Astrocyte (in vitro differentiated cells and primary cell): ENCODE measurements around the gene SYNE1. TPM values are rescaled to one million over a fixed set of nuclear protein-coding genes. Genes with fewer than 3 reads are reported as not detected.

ENCODE experiments used
- DNase-seq: peaks from one replicate; pipeline ENCODE4 v3.0.0-alpha.2; 2010; ENCODE audit warnings: low read depth
- FAIRE-seq: peaks from 2 replicates; lab custom pipeline; 2011; peaks lifted over from hg19 to GRCh38; lab: Jason Lieb, UNC
- H2AFZ ChIP-seq: 2 replicates; pipeline ENCODE4 v1.6.0; 2012; ENCODE audit warnings: low read depth, low read length, inconsistent platforms
- H3K27ac ChIP-seq: 2 replicates; pipeline ENCODE4 v1.5.1; 2011; ENCODE audit warnings: low read depth, low read length, inconsistent platforms
- H3K27me3 ChIP-seq: 2 replicates; pipeline ENCODE4 v1.6.0; 2011; ENCODE audit warnings: low read length, inconsistent platforms; ENCODE audit not compliant: insufficient read depth
- H3K36me3 ChIP-seq: 2 replicates; pipeline ENCODE4 v1.5.1; 2011; ENCODE audit warnings: low read length, inconsistent platforms; ENCODE audit not compliant: insufficient read depth
- H3K4me1 ChIP-seq: 2 replicates; pipeline ENCODE4 v1.5.1; 2011; ENCODE audit warnings: low read length, inconsistent platforms; ENCODE audit not compliant: insufficient read depth
- H3K4me2 ChIP-seq: 2 replicates; pipeline ENCODE4 v1.6.0; 2012; ENCODE audit warnings: low read length, inconsistent platforms
- H3K4me3 ChIP-seq: 2 replicates; pipeline ENCODE4 v1.5.1; 2011; ENCODE audit warnings: low read depth, mild to moderate bottlenecking, low read length, inconsistent platforms; ENCODE audit not compliant: insufficient read depth
- H3K79me2 ChIP-seq: 2 replicates; pipeline ENCODE4 v1.6.0; 2012; ENCODE audit warnings: mild to moderate bottlenecking, low read length, inconsistent platforms; ENCODE audit not compliant: insufficient read depth
- H3K9ac ChIP-seq: 2 replicates; pipeline ENCODE4 v1.6.0; 2012; ENCODE audit warnings: mild to moderate bottlenecking, low read length, inconsistent platforms
- H3K9me3 ChIP-seq: 2 replicates; pipeline ENCODE4 v1.5.1; 2012; ENCODE audit warnings: low read depth, mild to moderate bottlenecking, low read length, inconsistent platforms; ENCODE audit not compliant: insufficient read depth
- H4K20me1 ChIP-seq: 2 replicates; pipeline ENCODE4 v1.6.0; 2012; ENCODE audit warnings: low read length, inconsistent platforms; ENCODE audit not compliant: insufficient read depth
- H3K27ac Mint-ChIP-seq: one replicate; pipeline ENCODE4 v1.8.0; 2021; ENCODE audit warnings: mild to moderate bottlenecking, mixed read lengths; ENCODE audit not compliant: unreplicated experiment
- H3K27me3 Mint-ChIP-seq: one replicate; pipeline ENCODE4 v1.8.0; 2021; ENCODE audit warnings: low read depth, mixed read lengths; ENCODE audit not compliant: unreplicated experiment
- H3K36me3 Mint-ChIP-seq: one replicate; pipeline ENCODE4 v1.8.0; 2021; ENCODE audit warnings: low read depth, mixed read lengths; ENCODE audit not compliant: unreplicated experiment
- H3K4me1 Mint-ChIP-seq: one replicate; pipeline ENCODE4 v1.8.0; 2021; ENCODE audit warnings: low read depth, mixed read lengths; ENCODE audit not compliant: unreplicated experiment
- H3K4me3 Mint-ChIP-seq: one replicate; pipeline ENCODE4 v1.8.0; 2021; ENCODE audit warnings: mild to moderate bottlenecking, moderate library complexity, mixed read lengths; ENCODE audit not compliant: unreplicated experiment
- H3K9me3 Mint-ChIP-seq: one replicate; pipeline ENCODE4 v1.8.0; 2021; ENCODE audit warnings: mild to moderate bottlenecking, mixed read lengths; ENCODE audit not compliant: unreplicated experiment
- EZH2 ChIP-seq: IDR thresholded peaks from 2 replicates; pipeline ENCODE4 v1.6.1; 2012; ENCODE audit warnings: mild to moderate bottlenecking, low read length, inconsistent platforms; ENCODE audit not compliant: insufficient read depth
- total RNA-seq: library from RNA; stranded (reverse); gene quantifications from 2 replicates; pipeline ENCODE4 v1.2.1, GENCODE V29; 2021
- TF ChIP-seq, protein P1 (sequence below): IDR thresholded peaks from 2 replicates; pipeline ENCODE4 v1.5.1; 2011; ENCODE audit warnings: low read depth, mild to moderate bottlenecking, inconsistent platforms, low read length, moderate library complexity; ENCODE audit not compliant: insufficient read depth

SYNE1 gene
- total RNA-seq, 1 donor from 2014 or later, result 66.5 TPM

DNA sequence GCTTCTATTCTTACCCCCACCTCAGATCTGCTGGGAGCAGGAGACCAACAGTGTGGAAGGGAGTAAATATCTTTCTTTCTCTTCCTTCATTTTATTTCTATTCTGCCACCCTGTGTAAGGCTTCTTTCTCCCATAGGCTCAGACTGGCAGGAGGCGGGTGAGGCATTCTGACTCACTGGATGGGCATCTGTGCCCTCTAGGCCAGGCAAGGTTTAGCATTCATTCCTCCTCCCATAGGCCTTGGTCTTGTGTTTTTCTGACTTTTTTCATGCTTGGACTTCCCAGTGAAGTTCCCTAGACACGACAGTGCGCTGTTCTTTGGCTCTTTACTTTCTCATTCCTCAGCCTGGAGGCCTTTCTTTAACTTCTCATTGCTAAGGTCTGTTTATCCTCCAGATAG, 235.2 kb downstream of the SYNE1 start:
- no peaks in the 10 kb centered on the region for H3K27me3 Mint-ChIP-seq
- H3K36me3 ChIP-seq, result no peaks in the 10 kb centered on the region
- no peak for DNase-seq
- no peaks in the 10 kb centered on the region for H3K9me3 Mint-ChIP-seq
- H4K20me1 ChIP-seq, result no peaks in the 10 kb centered on the region
- peaks cover 8% of the 10 kb centered on the region for H3K4me1 Mint-ChIP-seq
- H3K27ac ChIP-seq, result no peak overlapping the region
- H3K9ac ChIP-seq, result no peak overlapping the region
- no peak overlapping the region for H3K27ac Mint-ChIP-seq
- no peak for TF ChIP-seq EZH2
- TF ChIP-seq, protein P1, sequence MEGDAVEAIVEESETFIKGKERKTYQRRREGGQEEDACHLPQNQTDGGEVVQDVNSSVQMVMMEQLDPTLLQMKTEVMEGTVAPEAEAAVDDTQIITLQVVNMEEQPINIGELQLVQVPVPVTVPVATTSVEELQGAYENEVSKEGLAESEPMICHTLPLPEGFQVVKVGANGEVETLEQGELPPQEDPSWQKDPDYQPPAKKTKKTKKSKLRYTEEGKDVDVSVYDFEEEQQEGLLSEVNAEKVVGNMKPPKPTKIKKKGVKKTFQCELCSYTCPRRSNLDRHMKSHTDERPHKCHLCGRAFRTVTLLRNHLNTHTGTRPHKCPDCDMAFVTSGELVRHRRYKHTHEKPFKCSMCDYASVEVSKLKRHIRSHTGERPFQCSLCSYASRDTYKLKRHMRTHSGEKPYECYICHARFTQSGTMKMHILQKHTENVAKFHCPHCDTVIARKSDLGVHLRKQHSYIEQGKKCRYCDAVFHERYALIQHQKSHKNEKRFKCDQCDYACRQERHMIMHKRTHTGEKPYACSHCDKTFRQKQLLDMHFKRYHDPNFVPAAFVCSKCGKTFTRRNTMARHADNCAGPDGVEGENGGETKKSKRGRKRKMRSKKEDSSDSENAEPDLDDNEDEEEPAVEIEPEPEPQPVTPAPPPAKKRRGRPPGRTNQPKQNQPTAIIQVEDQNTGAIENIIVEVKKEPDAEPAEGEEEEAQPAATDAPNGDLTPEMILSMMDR, result no peak
- FAIRE-seq, result no peak
- H3K4me2 ChIP-seq, result peak overlapping the region; percentile 25
- no peaks in the 10 kb centered on the region for H3K9me3 ChIP-seq
- no peaks in the 10 kb centered on the region for H3K79me2 ChIP-seq
- peaks cover 6% of the 10 kb centered on the region for H3K4me1 ChIP-seq
- no peaks in the 10 kb centered on the region for H3K27me3 ChIP-seq
- H3K4me3 ChIP-seq, result no peak overlapping the region
- H3K4me3 Mint-ChIP-seq, result no peak overlapping the region
- peaks cover 5% of the 10 kb centered on the region for H3K36me3 Mint-ChIP-seq
- H2AFZ ChIP-seq, result peak overlapping the region; percentile 55

DNA sequence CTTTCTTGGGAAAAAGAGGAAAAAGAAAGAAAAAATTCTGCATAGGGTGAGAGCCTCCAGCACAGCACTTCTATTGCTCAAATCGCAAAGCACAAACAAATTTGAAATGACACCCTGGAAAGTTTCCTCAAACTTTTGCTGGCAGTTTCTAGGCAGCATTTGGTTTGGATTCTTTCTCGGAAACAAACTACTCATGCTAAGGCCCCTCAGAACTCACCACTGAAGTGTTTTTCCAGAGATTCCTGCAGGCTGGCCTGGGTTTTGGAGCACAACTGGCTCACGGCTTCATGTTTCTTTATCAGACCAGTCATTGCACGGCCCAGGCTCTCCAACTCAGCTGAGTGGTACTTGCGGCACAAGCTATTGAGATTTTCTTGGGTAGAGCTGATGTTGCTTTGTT, 237.8 kb downstream of the SYNE1 start:
- H3K9me3 Mint-ChIP-seq, result no peaks in the 10 kb centered on the region
- TF ChIP-seq, protein P1, result no peak
- no peak for TF ChIP-seq EZH2
- no peak overlapping the region for H3K4me3 Mint-ChIP-seq
- no peaks in the 10 kb centered on the region for H3K36me3 ChIP-seq
- DNase-seq (no peak), FAIRE-seq (no peak)
- H3K4me3 ChIP-seq, result no peak overlapping the region
- H3K27ac Mint-ChIP-seq, result no peak overlapping the region
- no peaks in the 10 kb centered on the region for H3K27me3 Mint-ChIP-seq
- H3K27ac ChIP-seq, result no peak overlapping the region
- peaks cover 8% of the 10 kb centered on the region for H3K4me1 Mint-ChIP-seq
- no peaks in the 10 kb centered on the region for H3K9me3 ChIP-seq
- H3K27me3 ChIP-seq, result no peaks in the 10 kb centered on the region
- no peaks in the 10 kb centered on the region for H4K20me1 ChIP-seq
- no peaks in the 10 kb centered on the region for H3K79me2 ChIP-seq
- H3K4me1 ChIP-seq, result peaks cover 6% of the 10 kb centered on the region
- H3K4me2 ChIP-seq, result no peak overlapping the region
- no peak overlapping the region for H2AFZ ChIP-seq
- H3K9ac ChIP-seq, result no peak overlapping the region
- H3K36me3 Mint-ChIP-seq, result peaks cover 14% of the 10 kb centered on the region

DNA sequence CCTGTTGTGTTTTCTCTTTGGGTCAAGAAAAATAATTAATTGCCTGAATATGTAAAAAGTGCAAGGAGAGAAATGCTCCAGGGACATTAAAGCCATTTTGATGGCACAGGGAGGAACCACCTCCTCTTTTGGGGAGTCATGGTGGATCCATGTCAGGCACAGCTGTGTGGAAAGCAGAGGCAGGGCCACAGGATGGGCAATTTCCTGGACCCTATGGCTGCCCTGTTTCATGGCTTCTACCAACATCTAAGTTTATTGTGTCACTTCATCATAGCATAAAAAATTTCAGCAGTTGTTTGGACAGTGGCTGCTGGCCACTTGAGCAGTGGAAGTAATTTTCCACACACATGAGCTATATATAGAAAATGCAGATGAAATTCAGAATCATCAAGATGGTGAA, 238.2 kb downstream of the SYNE1 start:
- H3K4me1 ChIP-seq, result peaks cover 6% of the 10 kb centered on the region
- DNase-seq (no peak), FAIRE-seq (no peak)
- H3K4me3 ChIP-seq, result no peak overlapping the region
- Mint-ChIP-seq H3K36me3 (peaks cover 18% of the 10 kb centered on the region), H3K27me3 (no peaks in the 10 kb centered on the region), H3K4me1 (peaks cover 8% of the 10 kb centered on the region), H3K4me3 (no peak overlapping the region), H3K27ac (no peak overlapping the region), H3K9me3 (no peaks in the 10 kb centered on the region)
- no peaks in the 10 kb centered on the region for H3K9me3 ChIP-seq
- no peak overlapping the region for H3K27ac ChIP-seq
- no peaks in the 10 kb centered on the region for H3K79me2 ChIP-seq
- H4K20me1 ChIP-seq, result no peaks in the 10 kb centered on the region
- no peaks in the 10 kb centered on the region for H3K27me3 ChIP-seq
- no peak for TF ChIP-seq EZH2
- TF ChIP-seq, protein P1, result no peak
- H3K36me3 ChIP-seq, result no peaks in the 10 kb centered on the region
- no peak overlapping the region for H3K4me2 ChIP-seq
- no peak overlapping the region for H3K9ac ChIP-seq
- no peak overlapping the region for H2AFZ ChIP-seq
